Upper lobe of left lung (tissue), 4 donors: ENCODE results near the gene ZNF831.

Experiments
- EP300 ChIP-seq, 4 donors: sonication (generic); formaldehyde crosslinking; IDR thresholded peaks; one replicate each; pipeline ENCODE4 v1.5.1; 2017; ENCODE audit warnings: antibody characterized with exemption in 4 of 4, control low read depth in 2 of 4
- POLR2A ChIP-seq, 4 donors: fragments of 450-650 bp; IDR thresholded peaks; one replicate each; pipeline ENCODE4 v1.5.1; 2016 to 2017; ENCODE audit warnings: antibody characterized with exemption in 4 of 4, mild to moderate bottlenecking in 2 of 4
- POLR2AphosphoS5 ChIP-seq, 2 donors: sonication (generic); formaldehyde crosslinking; IDR thresholded peaks; one replicate each; pipeline ENCODE4 v1.5.1; 2017; ENCODE audit warnings: antibody characterized with exemption in 2 of 2
- TF ChIP-seq, protein P1 (sequence below), 6 experiments: fragments of 450-650 bp in 4 of 6; fragments of 200-600 bp in 2 of 6; sonication (generic) in 2 of 6; IDR thresholded peaks; one replicate each; pipeline ENCODE4 v1.5.1; 2016 to 2019; ENCODE audit warnings: antibody characterized with exemption in 6 of 6

DNA sequence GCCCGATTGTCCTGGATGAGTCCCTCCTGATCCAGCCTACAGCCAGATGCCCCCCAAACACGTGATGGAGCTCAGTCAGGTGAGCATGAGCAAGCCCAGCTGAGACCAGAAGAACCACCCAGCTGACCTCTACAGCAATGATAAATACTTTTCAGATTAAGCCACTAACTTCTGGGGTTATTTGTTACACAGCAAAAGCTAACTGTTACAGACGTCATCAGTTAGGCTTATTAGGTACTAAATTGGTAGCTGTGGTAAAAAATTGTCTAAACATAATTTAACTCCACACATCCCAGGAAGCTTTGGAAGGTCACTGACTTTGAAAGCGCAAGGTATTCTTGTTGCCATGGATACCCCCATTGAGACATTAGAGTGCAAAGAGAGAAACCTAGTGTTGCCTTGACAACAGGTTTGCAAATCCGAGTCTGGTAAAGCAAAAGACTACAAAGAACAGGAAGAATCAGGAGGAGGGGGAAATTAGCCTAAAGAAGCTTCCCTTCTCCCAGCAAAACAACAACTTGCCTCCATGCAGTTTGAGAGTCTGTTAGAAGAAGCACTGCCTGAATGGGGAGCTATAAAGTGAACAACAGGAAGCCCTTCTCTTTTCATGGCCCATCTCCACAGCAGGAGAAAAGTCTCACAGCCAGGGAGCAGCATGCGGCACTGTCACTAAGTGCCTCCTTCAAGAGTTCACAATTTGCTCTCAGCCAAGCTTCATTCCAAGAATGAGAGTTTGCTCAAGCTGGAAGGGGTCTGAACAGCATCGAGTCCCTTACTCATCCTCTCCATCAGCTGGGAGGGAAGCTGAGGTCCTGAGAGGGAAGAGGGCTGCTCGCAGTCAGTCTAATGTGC lies 41.7 kb upstream of the ZNF831 start:
- TF ChIP-seq POLR2A (IDR thresholded peaks at IDR 0.05): no peak
- TF ChIP-seq, protein P1, sequence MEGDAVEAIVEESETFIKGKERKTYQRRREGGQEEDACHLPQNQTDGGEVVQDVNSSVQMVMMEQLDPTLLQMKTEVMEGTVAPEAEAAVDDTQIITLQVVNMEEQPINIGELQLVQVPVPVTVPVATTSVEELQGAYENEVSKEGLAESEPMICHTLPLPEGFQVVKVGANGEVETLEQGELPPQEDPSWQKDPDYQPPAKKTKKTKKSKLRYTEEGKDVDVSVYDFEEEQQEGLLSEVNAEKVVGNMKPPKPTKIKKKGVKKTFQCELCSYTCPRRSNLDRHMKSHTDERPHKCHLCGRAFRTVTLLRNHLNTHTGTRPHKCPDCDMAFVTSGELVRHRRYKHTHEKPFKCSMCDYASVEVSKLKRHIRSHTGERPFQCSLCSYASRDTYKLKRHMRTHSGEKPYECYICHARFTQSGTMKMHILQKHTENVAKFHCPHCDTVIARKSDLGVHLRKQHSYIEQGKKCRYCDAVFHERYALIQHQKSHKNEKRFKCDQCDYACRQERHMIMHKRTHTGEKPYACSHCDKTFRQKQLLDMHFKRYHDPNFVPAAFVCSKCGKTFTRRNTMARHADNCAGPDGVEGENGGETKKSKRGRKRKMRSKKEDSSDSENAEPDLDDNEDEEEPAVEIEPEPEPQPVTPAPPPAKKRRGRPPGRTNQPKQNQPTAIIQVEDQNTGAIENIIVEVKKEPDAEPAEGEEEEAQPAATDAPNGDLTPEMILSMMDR (IDR thresholded peaks at IDR 0.05): no peak
- TF ChIP-seq EP300 (IDR thresholded peaks at IDR 0.05): no peak
- TF ChIP-seq POLR2AphosphoS5 (IDR thresholded peaks at IDR 0.05): no peak
